SIG-M5 treated with dmso at 0.1 percent for 504 hours (cell line): Measurements from ENCODE around the gene RYR2.
"Not testable (repeated sequence)": the region's sequence is repeated elsewhere in the genome, so short reads cannot be mapped to it uniquely, and the experiment has no call there.

Experiments used
- DNase-seq: peaks from one replicate; lab custom pipeline; 2025; ENCODE audit not compliant: unreplicated experiment; lab: John Stamatoyannopoulos, UW

RYR2 gene

DNA sequence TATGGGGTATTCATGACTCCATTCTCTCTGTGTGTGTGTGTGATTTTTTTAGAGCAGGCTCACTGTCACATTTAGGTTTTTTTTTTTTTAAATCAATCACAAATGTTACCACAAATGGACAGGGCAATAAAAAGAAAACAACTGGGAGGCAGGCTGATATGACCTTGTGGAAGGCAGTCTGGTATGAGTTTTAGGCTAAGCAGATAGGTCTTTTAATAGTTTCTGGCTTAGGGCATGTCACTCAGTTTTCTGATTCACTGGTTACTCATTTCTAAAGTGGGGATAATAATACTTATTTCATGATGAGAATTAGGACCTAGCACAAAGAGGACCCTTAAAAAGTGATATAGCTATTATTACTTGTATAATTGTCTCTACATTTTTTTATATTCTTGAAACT is 278.9 kb downstream of the RYR2 start:
- no peak for DNase-seq

- no peak for DNase-seq
Observed at GRCh38 chr1:237324226-237324625, 282.2 kb downstream of the RYR2 start.

DNA sequence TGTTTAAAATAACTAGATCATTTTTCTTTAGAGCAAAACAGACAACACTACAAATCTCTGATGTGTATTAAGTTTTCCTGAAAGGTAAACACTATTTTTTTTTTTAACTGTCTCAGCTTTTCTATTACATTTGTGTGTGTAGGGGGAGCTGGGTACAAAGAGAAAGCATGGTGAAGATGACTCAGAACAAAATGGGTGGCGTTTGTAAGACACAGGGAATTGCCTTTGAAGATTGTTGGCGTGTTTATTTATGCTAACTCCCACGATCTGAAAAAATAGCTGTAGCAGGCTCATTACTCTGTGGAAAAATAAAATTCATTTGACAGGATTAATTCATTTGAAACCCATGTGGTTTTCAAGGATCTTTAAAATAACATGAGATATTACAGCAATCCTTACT is 285.1 kb downstream of the RYR2 start:
- DNase-seq: no peak

GRCh38 chr1:237340892-237341291 is 298.9 kb downstream of the RYR2 start:
- no peak for DNase-seq

DNA sequence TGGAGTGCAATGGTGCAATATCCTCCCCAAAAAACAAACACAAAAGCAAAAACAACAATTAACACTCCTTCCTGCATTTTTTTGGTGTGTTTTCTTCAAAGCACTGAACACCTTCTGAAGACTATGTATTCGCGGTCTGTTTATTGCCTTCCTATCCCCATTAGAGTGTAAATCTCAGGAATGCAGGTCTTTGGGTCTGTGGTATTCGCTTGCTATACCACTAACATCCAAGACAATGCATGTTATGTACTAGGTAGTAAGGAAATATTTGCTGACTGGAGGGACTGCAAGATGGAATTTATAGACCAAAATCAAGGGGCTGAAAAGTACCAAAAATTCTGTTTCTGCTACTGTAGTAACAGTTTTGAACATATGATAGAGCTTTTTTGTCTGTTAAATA is 299.4 kb downstream of the RYR2 start:
- DNase-seq: no peak

DNA sequence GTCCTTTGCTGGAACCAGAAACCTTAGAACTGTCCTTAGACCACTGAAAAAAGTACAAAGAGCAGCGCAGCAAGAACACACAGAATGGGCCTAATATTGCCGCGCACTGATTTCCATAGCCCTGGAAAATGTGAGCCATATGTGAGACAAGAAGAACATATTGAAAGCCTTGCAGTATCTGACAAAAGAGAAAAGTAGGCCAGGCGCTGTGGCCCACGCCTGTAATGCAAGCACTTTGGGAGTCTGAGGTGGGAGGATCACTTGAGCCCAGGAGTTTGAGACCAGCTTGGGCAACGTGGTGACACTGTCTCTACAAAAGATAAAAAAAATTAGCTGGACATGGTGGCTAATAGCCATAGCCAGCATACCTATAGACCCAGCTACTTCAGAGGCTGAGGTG is 300.7 kb downstream of the RYR2 start:
- DNase-seq: no peak

- no peak for DNase-seq
Observed at GRCh38 chr1:237352747-237353146, 310.8 kb downstream of the RYR2 start.

- DNase-seq: no peak
Observed at GRCh38 chr1:237353918-237354317, 311.9 kb downstream of the RYR2 start.

DNA sequence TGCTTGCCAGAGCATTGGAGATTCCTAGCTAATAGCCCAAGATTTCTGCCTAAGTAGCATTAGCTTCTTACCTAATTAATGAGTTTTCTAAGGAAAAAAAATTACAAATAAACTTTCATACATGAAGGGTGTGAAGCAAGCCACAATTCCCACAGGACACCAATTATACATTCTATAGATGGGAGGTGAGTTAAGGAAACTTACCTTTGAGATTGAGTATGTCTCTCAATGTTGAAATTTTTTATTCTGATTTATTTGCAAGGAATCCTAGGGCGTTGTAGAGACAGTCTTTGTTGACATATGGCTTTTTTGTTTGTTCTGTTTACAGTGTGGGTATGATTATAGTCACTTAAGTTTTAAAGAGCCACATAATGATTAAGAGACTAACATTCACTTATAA is 313.0 kb downstream of the RYR2 start:
- DNase-seq: no peak

GRCh38 chr1:237358555-237358954 is 316.6 kb downstream of the RYR2 start:
- DNase-seq: no peak

DNA sequence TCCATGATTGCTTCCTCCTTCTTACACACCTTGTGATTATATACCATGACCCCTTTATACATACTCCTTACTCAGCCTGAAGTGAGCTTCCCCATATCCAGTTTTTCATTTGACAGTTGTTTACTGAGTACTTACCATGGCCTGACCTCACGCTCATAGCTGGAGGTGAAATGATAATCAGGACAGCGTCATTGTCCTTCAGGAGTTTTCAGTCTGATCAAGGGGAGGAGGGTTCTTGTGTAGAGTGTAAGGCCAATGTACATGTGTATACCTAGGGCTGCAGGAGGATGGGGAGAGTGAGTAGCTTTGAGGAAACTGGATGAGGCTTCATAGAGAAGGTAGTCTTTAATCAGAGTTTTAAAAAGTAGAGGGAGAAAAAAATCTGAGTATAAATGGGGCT is 325.8 kb downstream of the RYR2 start:
- DNase-seq: no peak

- DNase-seq: not testable (repeated sequence)
Observed at GRCh38 chr1:237371477-237371876, 329.5 kb downstream of the RYR2 start.

DNA sequence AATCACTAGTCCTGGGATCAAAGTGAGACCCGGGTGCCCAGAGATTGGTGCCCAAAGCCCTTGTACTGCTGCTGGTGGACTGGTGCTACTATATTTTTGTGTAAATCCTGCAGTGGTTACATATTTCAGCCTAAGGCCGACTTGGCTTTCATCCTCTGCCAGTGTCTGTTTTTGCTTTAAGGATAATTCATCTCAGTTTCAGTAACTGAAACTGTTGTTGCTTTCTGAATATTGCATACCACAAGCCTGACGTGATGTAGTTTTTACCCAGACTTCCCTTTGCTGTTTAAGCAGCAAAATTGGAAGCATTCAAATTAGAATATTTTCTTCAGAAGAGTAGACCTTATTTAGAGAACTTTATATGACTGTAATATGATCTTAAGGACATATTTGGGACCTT is 341.8 kb downstream of the RYR2 start:
- no peak for DNase-seq

- no peak for DNase-seq
Observed at GRCh38 chr1:237384213-237384612, 342.2 kb downstream of the RYR2 start.

GRCh38 chr1:237386362-237387143 is 344.6 kb downstream of the RYR2 start:
- peak; percentile 37 for DNase-seq

DNA sequence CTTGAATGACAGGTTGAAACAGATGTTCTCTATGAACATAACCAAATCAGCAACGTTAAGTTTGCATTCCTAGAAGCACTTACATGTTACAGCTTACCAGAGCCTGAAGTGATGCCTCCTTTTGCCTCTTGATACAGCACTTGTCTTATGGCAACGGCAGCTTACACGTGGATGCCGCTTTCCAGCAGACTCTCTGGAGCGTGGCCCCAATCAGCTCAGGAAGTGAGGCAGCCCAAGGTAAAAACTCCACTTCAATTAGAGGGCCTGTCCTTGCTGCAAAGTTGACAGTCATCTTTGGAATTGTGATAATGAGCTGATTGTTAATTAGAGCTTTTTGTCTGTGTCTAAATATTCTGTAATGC is 345.1 kb downstream of the RYR2 start:
- DNase-seq: no peak

- DNase-seq: peak; percentile 4
Observed at GRCh38 chr1:237390823-237391222, 348.8 kb downstream of the RYR2 start.

DNA sequence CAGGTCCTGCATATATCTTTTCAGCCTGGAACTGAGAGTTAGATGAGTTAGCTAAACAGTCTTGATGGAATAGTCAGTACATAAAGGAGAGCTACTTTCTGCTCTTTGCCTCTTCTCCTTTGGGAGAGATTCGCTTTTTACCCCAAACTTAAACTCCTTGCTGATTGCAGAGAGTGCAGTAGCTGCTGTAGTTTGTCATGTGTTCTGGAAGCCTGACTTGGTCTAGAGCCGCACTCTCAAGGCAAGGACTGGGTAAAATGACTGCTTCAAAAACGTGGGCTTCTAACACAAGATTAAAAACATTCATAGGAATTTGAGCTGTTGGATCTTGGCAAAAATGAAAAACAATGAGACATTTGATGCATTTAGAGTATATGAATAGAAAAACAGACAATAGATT is 351.6 kb downstream of the RYR2 start:
- DNase-seq: no peak

GRCh38 chr1:237394281-237394680 is 352.3 kb downstream of the RYR2 start:
- no peak for DNase-seq

DNA sequence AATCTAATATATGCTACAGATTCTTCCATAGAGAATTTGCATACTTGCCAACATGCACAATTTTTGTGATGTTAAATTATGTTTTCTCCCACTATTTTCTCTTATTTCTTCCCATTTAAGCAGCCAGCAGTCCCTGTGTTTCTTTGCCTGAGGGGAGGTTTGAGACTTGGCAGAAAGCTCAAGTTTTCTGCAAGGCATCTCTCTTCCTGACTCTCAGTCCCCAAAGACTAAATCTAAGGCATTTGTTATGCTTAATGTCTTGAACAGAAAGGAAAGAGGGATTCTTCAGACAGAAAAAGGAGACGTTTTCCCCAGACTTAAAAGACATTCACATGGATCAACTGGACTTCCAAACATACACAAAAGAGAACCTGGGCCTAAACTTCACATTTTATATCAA is 354.4 kb downstream of the RYR2 start:
- DNase-seq: no peak

DNA sequence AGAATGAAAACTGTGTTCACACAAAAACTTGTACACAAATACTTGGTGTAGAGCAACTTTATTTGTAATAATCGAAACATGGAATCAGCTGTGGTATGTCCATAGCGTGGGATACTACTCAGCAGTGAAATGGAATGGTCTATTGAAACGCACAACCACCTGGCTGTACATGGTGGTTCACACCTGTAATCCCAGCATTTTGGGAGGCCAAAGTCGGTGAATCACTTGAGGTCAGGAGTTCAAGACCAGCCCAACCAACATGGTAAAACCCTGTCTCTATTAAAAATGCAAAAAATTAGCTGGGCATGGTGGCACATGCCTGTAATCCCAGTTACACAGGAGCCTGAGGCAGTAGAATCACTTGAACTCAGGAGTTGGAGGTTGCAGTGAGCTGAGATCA is 356.8 kb downstream of the RYR2 start:
- no peak for DNase-seq

GRCh38 chr1:237405912-237406311 is 363.9 kb downstream of the RYR2 start:
- no peak for DNase-seq

DNA sequence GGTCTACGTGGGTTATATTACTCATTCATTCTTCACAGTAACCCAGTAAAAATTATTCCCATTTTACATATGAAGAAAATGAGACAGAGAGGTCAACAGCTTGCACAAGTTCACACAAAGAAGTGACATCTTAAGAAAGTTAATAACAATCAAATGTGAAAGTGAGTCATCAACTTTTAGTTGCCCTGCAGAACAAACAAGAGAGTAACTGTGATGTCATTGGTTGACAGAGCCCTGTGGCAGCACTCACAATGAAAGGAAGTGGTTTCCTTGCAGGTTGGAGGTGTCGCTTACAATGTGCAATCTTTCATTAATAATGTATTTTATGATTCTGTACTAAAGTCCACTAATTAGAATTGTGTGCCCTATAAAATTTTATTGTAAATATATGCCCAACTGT is 369.6 kb downstream of the RYR2 start:
- DNase-seq: no peak
